ENCODE data around the gene ENAH. TPM values are rescaled to one million over a fixed set of nuclear protein-coding genes. Genes with fewer than 3 reads are reported as not detected.
"Not testable (repeated sequence)": the region's sequence is repeated elsewhere in the genome, so short reads cannot be mapped to it uniquely, and the experiment has no call there.

ENAH gene
- total RNA-seq, 1 experiment from 2014 or later: 246 TPM

- peaks cover 2% of the 10 kb centered on the region; the same call in 1 of the 2 replicates for H3K4me1 ChIP-seq
- no peak overlapping the region for H3K4me3 ChIP-seq
- H3K27me3 ChIP-seq: no peaks in the 10 kb centered on the region
- DNase-seq: no peak
- no peaks in the 10 kb centered on the region for H3K9me3 ChIP-seq (replicated peaks)
- no peak overlapping the region for H3K27ac ChIP-seq
- peaks cover 74% of the 10 kb centered on the region for H3K36me3 ChIP-seq
These were observed 138.2 kb downstream of the ENAH start for GRCh38 chr1:225514671-225515081.

- H3K4me3 ChIP-seq; H3K9me3 ChIP-seq (replicated peaks); H3K27ac ChIP-seq; DNase-seq; H3K27me3 ChIP-seq: not testable (repeated sequence)
- H3K4me1 ChIP-seq: peaks cover 11% of the 10 kb centered on the region
- peaks cover 66% of the 10 kb centered on the region for H3K36me3 ChIP-seq
These were observed 139.3 kb downstream of the ENAH start for GRCh38 chr1:225513576-225513975.

- H3K36me3 ChIP-seq: peaks cover 59% of the 10 kb centered on the region
- no peaks in the 10 kb centered on the region for H3K27me3 ChIP-seq
- no peak overlapping the region for H3K4me3 ChIP-seq
- H3K4me1 ChIP-seq: peaks cover 17% of the 10 kb centered on the region
- no peaks in the 10 kb centered on the region for H3K9me3 ChIP-seq (replicated peaks)
- DNase-seq: no peak
- H3K27ac ChIP-seq: no peak overlapping the region
These were observed 141.0 kb downstream of the ENAH start for GRCh38 chr1:225511828-225512381.

- H3K27ac ChIP-seq; H3K4me3 ChIP-seq; H3K27me3 ChIP-seq; H3K9me3 ChIP-seq (replicated peaks); DNase-seq: not testable (repeated sequence)
- H3K4me1 ChIP-seq: peaks cover 17% of the 10 kb centered on the region
- peaks cover 67% of the 10 kb centered on the region for H3K36me3 ChIP-seq
These were observed 142.2 kb downstream of the ENAH start for GRCh38 chr1:225510740-225511139.

- no peak overlapping the region for H3K27ac ChIP-seq
- H3K36me3 ChIP-seq: peaks cover 67% of the 10 kb centered on the region
- no peak for DNase-seq
These were observed 143.2 kb downstream of the ENAH start for GRCh38 chr1:225509770-225510169.

DNA sequence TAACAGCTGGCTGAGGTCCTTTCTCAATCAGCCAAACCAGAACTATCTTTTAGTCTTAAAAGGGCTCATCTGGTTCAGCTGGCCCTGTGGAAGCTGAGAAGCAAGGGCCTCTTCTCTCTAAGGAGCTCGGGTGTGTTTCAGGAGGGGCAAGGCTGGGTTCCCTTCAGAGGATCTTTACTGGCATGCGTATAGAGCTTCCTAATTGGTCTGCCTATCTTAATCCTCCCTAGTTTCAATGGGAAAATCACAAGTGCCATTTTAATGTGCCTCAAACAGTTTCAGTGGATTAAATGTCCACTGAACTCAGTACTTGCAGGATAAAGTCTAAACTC, 143.6 kb downstream of the ENAH start:
- no peaks in the 10 kb centered on the region for H3K27me3 ChIP-seq
- peak in 1 of 2 experiments; percentile 37 for DNase-seq
- peak overlapping the region; percentile 47 for H3K27ac ChIP-seq
- H3K36me3 ChIP-seq: peaks cover 71% of the 10 kb centered on the region
- H3K4me3 ChIP-seq: no peak overlapping the region
- H3K4me1 ChIP-seq: peaks cover 17% of the 10 kb centered on the region
- no peaks in the 10 kb centered on the region for H3K9me3 ChIP-seq (replicated peaks)

More at GRCh38 chr1:225509770-225510169, 143.2 kb downstream of the ENAH start:
- no peaks in the 10 kb centered on the region for H3K9me3 ChIP-seq (replicated peaks)
- no peaks in the 10 kb centered on the region for H3K27me3 ChIP-seq
- H3K4me3 ChIP-seq: no peak overlapping the region
- H3K4me1 ChIP-seq: peaks cover 17% of the 10 kb centered on the region

DNA sequence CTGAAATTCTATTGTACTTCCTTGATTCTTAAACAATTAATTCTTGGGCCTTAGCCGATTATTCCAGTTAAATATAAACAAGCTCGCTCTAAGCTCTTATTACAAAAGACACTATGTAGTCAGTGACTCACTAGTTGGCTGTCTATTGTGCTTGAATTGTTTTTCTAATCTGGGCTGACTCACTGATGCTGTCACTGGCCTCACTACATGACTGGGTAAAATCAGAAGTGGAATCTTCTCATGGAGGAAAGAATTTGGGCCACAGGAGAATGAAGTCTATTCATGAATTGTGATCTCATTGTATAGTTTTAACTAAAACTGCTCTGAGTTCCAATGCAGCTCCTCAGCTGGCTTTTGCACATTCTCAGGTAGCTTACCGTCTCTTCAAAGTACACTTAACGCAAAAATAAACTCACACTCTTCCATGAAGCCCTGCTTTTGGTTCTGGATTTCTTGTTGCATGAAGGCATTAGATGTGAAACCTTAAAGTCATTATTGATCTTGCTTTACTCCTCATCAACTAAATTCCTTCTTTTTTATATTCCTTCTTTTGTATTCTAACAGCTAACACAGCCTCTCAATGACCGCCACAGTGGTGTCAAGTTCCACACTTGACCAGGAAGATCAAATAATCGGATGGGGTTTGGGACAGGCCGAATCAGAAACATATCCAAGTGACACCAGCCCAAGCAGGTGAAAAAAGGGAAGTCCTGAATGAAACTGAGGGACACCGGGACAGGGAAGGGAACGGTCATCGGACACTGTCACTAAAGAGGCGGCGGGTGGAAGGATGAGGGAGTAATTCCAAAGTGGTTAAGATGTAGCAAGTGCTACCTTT, 144.2 kb downstream of the ENAH start:
- no peaks in the 10 kb centered on the region for H3K9me3 ChIP-seq (replicated peaks)
- peak overlapping the region; percentile 47 for H3K27ac ChIP-seq
- H3K36me3 ChIP-seq: peaks cover 72% of the 10 kb centered on the region
- no peaks in the 10 kb centered on the region for H3K27me3 ChIP-seq
- no peak overlapping the region for H3K4me3 ChIP-seq
- H3K4me1 ChIP-seq: peaks cover 17% of the 10 kb centered on the region
- DNase-seq: peak; percentile 59 to 85

DNA sequence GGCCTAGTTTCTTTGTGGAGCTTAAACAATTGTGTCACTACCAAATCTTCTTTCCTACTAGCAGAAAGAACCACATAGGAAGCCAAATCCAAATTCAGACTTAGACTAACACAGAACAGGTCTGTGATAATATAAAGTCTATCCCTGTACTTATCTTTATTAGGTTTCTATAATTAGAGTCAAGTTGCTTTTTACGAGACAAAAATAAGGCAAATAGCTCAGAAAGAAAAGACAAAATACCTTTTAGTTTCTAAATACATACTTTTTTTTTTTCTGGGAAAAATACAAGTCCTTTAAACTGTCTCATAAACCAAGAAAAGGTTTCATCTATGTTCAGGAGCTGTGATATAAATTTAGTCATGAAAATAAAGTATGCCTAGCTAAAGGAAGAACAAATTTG, 146.2 kb downstream of the ENAH start:
- Histone ChIP-seq H3K27ac (no peak overlapping the region), H3K4me3 (no peak overlapping the region), H3K4me1 (peaks cover 17% of the 10 kb centered on the region), H3K27me3 (no peaks in the 10 kb centered on the region), H3K9me3 (replicated peaks) (no peaks in the 10 kb centered on the region), H3K36me3 (peaks cover 64% of the 10 kb centered on the region)
- DNase-seq: no peak

DNA sequence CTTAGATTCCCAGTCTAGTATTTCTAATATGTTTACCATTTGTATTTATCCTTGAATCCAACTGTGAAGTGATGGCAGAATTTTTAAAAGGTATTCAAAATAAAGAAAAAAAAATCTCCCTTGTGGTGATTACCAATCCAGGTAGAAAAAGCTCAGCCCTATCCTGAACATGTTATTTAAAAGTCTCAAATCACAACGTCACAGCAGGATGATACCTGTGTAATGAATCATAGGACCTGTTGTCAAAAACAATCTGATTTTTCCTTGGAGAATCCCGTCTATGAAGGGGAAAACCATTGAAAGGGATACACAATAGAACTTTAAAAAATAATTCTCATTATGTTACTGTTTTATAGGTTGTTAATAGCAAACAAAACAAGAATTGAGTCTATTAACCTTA, 148.1 kb downstream of the ENAH start:
- Histone ChIP-seq H3K4me3 (no peak overlapping the region), H3K9me3 (replicated peaks) (no peaks in the 10 kb centered on the region), H3K36me3 (peaks cover 65% of the 10 kb centered on the region), H3K27ac (no peak overlapping the region), H3K27me3 (no peaks in the 10 kb centered on the region), H3K4me1 (peaks cover 35% of the 10 kb centered on the region)
- DNase-seq: no peak

DNA sequence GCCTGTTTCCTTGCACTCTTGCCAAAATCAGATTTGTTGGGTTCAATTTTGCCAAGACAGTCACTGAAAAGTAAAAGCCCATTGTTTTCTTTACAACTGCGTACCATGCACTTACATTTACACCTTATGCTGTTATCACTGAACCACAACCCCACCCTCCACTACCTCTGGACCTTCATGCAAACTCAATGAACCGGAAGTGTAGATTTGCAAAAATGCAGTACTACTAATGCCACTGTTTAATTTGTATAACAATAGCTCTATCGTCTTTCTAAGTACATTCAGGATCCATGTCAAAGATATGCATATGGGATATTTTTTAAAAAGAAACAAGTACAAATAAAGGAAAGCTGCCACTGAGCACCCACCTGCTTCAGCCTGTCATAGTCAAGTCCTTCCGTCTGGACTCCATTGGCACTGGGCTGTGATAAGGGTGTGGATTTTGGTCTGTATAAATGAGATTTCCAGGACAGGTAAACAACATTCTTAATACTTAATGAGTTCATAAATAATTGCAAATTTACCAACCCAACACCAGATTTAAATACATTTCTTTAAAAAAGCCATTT, 152.2 kb downstream of the ENAH start:
- Histone ChIP-seq H3K27ac (no peak overlapping the region), H3K9me3 (replicated peaks) (no peaks in the 10 kb centered on the region), H3K36me3 (peaks cover 69% of the 10 kb centered on the region), H3K27me3 (no peaks in the 10 kb centered on the region), H3K4me1 (peaks cover 40% of the 10 kb centered on the region), H3K4me3 (no peak overlapping the region)
- peak in 1 of 2 experiments; percentile 46 for DNase-seq

GRCh38 chr1:225498549-225499136, 154.3 kb downstream of the ENAH start:
- Histone ChIP-seq H3K4me3 (no peak overlapping the region), H3K9me3 (replicated peaks) (no peaks in the 10 kb centered on the region), H3K4me1 (peaks cover 40% of the 10 kb centered on the region), H3K27ac (peak overlapping the region; percentile 62), H3K27me3 (no peaks in the 10 kb centered on the region), H3K36me3 (peaks cover 65% of the 10 kb centered on the region)
- DNase-seq: peak; percentile 56 to 74

DNA sequence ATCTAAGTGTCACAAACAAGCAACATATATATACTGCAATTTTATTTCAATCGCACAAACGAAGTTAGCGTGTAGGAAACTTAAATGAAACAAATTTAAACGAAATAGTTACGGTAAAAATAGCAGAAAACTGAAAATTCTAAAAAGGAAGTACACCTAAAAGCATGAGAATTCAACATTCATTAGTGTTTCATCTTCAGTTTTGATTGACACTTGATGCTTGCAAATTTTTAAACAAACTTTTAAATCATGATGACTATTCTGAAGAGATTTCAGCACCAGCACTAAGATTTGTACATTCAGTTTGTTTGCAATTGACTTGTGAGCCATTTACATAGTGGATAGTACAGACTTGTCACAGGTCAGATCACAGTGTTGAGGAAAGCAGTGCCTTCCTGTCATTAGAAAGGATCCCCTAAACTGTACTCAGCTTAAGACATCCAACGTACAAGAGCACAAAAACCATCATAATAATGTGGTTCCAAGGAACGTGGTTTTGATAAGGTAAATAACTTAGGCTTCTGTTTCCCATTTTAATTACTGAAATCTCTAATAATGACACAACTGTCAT, 158.0 kb downstream of the ENAH start:
- Histone ChIP-seq H3K27ac (no peak overlapping the region), H3K36me3 (peaks cover 57% of the 10 kb centered on the region), H3K4me3 (no peak overlapping the region), H3K27me3 (no peaks in the 10 kb centered on the region), H3K9me3 (replicated peaks) (no peaks in the 10 kb centered on the region), H3K4me1 (peaks cover 21% of the 10 kb centered on the region)
- no peak for DNase-seq

- H3K36me3 ChIP-seq: peaks cover 52% of the 10 kb centered on the region
- DNase-seq: no peak
These were observed 159.2 kb downstream of the ENAH start for GRCh38 chr1:225493591-225494246.

GRCh38 chr1:225488676-225489075, 164.2 kb downstream of the ENAH start:
- H3K4me1 ChIP-seq: peaks cover 5% of the 10 kb centered on the region; the same call in 1 of the 2 replicates
- no peak overlapping the region for H3K4me3 ChIP-seq
- no peaks in the 10 kb centered on the region for H3K9me3 ChIP-seq (replicated peaks)
- H3K27ac ChIP-seq: no peak overlapping the region
- no peaks in the 10 kb centered on the region for H3K27me3 ChIP-seq
- H3K36me3 ChIP-seq: peaks cover 19% of the 10 kb centered on the region
- no peak for DNase-seq

More at GRCh38 chr1:225493591-225494246, 159.2 kb downstream of the ENAH start:
- Histone ChIP-seq H3K4me1 (peaks cover 10% of the 10 kb centered on the region), H3K4me3 (no peak overlapping the region), H3K27me3 (no peaks in the 10 kb centered on the region), H3K27ac (no peak overlapping the region), H3K9me3 (replicated peaks) (no peaks in the 10 kb centered on the region)

Measured in SJCRH30 (cell line).